Uterus (tissue), 2 donors: Measurements from ENCODE around the gene IPO13.

Experiments used
- CTCF ChIP-seq, 4 experiments: fragments of 200-600 bp in 2 of 4; fragments of 450-650 bp in 2 of 4; sonication (generic) in 2 of 4; IDR thresholded peaks; one replicate each; pipeline ENCODE4 v1.5.1; 2016 to 2019; ENCODE audit warnings: antibody characterized with exemption in 4 of 4, mild to moderate bottlenecking in 2 of 4, moderate library complexity in 1 of 4
- POLR2A ChIP-seq, 2 donors: fragments of 450-650 bp; IDR thresholded peaks; one replicate each; pipeline ENCODE4 v1.6.1; 2016; ENCODE audit warnings: antibody characterized with exemption in 2 of 2, mild to moderate bottlenecking in 1 of 2, moderate library complexity in 1 of 2

GRCh38 chr1:44012941-44013609, 66.3 kb downstream of the IPO13 start:
- no peak for TF ChIP-seq POLR2A (IDR thresholded peaks at IDR 0.05)
- no peak for TF ChIP-seq CTCF (IDR thresholded peaks at IDR 0.05)
